Activated effector memory CD4-positive, alpha-beta T cell treated with anti-CD3 and anti-CD28 coated beads, Interleukin-2, amount 50 U/mL, for 16 hours (primary cell): ENCODE results near the gene GFER.
A peak's percentile ranks its signal among the peaks of the same experiment; 100 is the strongest.

ENCODE experiments used
- DNase-seq: peaks from one replicate; pipeline ENCODE4 v3.0.0-alpha.2; 2020

GFER gene

DNA sequence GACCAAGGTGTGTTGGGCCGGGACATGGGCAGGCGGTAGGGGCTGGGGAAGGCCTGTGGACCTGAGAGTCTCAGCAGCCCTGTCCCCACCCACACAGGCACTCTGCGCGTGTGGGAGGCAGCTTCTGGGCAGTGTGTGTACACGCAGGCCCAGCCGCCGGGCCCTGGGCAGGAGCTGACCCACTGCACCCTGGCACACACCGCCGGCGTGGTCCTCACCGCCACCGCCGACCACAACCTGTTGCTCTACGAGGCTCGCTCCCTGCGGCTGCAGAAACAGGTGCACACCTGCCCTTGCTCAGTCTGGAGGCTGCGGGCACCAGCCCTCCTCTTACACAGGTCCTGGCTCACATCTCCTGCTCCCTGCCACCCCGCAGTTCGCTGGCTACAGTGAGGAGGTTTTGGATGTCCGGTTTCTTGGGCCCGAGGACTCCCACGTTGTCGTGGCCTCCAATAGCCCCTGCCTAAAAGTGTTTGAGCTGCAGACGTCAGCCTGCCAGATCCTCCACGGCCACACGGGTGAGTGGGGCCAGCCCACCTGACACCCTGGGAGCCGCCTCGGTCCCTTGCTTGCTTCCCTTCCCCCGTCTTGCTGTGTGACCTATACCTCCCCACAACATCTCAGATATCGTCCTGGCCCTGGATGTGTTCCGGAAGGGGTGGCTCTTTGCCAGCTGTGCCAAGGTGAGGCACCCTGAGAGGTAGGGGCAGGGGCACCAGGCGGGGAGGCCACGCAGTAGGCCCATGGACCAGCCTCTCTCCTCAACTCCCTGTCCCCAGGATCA is 8.4 kb upstream of the GFER start:
- no peak for DNase-seq

DNA sequence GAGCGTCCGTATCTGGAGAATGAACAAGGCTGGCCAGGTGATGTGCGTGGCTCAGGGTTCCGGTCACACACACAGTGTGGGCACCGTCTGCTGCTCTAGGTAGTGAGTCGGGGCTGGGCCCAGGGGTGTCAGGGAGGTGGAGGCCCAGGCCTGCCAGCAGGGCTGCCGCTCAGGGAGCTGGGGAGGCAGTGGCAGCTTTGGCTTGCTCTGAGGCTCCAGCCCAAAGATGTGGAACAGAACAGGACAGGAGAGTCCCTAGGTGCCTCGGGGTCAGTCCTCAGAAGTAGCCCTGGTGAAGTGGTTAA is 7.8 kb upstream of the GFER start:
- no peak for DNase-seq

DNA sequence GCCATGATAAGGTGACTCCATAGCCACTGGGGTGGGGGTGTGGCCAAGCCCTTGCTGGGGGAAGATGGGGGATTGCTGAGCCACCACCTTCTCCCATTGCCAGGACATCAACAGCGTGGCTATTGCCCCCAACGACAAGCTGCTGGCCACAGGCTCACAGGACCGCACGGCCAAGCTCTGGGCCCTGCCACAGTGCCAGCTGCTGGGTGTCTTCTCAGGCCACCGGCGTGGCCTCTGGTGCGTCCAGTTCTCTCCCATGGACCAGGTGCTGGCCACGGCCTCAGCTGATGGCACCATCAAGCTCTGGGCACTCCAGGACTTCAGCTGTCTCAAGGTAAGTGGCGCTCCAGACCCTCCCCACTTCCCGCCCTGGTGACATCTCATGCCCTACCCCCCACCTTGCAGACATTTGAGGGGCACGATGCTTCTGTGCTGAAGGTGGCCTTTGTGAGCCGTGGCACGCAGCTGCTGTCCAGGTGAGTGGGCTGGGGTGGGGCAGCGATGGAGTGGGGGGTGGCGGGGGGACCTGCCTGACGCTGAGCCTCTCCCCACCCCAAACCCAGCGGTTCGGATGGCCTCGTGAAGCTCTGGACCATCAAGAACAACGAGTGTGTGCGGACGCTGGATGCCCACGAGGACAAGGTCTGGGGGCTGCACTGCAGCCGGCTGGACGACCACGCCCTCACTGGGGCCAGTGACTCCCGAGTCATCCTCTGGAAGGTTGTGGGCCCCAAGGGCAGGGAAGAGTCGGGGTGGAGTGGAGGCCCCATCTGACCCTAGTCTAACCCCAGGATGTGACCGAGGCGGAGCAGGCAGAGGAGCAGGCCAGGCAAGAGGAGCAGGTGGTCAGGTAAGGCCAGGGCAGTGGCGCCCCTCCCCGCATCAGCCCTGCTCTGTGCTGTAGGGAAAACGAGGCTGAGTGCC is 6.8 kb upstream of the GFER start:
- no peak for DNase-seq

DNA sequence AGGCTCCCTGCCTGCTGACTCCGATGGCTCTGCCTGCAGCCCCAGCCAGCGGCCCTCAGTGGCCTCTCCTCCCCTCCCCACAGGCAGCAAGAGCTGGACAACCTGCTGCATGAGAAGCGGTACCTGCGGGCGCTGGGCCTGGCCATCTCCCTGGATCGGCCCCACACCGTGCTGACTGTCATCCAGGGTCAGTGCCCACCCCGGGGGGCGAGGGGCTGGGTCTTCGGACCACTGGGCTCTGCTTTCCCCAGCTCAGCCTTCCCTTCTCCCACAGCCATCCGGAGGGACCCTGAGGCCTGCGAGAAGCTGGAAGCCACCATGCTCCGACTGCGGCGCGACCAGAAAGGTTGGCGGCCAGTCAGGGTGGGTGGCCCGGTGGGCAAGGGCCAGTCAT is 6.1 kb upstream of the GFER start:
- DNase-seq, result no peak

DNA sequence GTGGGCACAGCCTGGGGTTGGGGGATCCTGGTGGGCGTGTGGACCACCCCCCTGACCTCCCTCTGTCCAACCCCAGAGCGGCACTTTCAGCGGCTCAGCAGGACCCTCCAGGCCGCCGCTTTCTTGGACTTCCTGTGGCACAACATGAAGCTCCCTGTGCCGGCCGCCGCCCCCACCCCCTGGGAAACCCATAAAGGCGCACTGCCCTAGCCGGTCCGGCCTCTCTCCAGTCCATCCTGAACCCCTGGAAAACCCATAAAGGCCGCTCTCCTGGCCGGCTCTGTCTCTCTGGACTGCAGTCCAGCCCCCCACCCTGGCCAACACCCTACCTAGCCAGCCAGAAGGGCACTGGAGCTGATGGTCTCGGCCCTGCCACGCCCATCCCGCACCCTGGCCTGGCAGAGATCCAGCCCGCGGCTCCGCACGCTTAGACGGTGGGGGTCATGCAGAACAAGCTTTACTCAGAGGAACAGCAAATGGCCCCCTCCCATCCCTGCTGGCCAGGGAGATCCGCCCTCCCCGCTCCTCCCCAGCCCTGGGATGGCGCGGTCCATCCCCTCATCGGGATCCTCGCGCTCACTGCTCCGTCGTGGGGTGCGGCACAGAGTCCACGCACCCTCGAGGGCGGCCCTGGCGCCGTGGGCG is 5.4 kb upstream of the GFER start:
- no peak for DNase-seq

DNA sequence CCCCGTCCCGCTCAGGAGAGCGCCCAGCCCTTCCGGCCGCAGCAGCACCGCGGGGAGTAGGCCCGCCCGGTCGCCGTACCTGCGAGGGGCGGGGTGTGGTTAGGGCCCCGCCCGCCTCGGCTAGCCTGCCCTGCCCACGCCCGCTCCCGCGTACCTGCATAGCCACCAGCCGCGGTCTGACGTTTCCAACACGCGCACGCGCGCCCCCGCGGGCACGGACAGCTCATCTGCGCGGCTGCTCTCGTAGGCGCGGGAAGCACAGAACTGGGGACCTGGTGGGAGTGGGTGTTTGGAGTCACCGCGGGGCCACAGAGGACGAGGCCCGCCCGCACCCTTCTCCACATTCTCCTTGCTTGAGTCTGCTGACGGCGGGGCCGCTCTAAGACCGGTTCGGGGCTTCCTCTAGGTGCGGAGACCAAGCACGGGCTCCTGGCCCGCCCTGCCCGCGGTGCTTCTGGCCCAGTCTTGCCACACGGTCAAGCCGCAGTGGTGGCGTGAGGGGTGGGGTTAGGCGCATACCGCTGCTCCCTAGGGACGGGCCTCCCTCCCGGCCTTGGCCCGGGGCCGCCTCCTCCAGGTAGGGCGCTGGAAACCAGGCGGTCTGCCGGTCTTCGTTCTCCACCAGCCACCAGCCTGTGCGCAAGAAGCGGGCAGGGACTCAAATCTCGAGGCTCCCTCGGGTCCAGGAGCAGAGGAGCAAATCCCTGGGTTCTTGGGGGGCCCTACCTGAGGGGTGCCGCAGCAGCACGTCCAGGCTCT is 4.5 kb upstream of the GFER start:
- peak; percentile 80 for DNase-seq

DNA sequence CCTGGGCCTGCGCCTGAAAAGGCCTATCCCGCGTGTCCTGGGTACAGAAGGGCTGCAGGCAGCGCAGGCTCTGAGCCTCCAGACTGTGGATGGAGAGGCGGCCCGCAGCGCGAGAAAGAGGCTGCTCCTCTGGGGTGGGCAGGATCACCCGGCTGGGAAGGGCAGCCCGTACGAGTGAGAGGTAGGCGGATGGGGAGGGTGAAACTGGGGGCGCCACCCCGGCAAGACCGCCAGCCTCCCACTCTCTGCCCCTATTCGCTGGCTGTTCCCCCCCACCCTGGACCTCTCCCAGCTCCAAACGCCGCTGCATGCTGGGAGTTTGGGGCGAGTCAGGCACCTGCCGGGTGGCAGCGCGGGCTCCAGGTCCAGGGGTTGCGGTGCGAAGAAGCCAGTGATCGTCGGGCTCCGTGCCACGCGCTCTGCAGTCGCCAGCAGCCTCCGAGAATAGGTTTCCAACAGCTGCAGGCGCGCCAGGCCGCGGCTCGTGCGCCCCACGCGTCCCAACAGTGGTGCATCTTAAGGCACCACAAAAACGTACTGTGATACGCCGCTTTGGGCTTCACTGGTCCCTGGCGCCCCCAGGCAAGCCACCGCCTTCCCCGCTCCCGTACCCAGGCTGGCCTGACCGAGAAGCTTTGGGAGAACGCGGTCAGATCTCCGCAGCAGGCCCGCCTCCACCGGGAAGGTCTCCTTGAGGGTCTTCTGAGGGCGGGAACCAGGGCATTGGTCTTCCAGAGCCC is 3.8 kb upstream of the GFER start:
- DNase-seq, result no peak

DNA sequence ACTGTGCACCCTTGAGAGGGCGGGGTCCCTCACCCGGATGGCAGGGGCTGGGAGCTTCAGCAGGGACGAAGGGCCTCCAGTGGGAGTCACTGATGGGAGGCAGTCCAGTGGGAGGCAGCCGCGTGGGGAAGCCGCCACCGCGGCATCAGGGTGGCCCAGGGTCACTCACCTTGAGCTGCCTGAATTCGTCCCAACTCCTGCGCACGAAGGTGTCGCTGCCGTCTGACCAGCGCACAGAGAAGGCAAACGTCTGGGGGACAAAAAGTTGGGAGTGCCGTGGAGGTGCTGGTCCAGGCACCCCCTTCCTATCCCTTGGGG is 3.3 kb upstream of the GFER start:
- DNase-seq, result no peak

DNA sequence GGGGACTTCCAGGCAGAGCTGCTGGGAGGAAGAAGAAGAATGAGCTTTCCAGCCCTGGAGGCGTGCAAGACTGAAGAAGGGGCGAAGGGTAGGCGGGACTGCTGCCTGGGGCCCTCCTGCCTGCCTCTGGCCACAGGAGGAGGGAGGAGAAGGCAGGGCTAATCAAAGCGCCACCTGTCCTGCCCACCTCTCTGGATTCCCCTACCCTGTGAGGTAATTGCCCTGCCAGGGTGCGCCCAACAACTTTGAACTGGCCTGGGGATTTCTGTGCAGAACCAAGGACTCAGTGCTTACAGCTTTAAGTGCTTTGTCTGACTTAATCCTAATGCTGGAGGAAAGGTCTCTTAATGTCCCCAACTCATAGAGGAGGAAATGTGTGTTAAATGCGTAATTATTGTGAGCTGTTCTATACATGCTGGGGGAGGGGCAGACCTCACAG is 2.6 kb upstream of the GFER start, which contains the start of gene NOXO1:
TSS of gene NOXO1 (minus strand) at position 72 of the 439 bp plus-strand sequence. CDS start 290 bp downstream, outside the sequence.
- DNase-seq, result no peak

DNA sequence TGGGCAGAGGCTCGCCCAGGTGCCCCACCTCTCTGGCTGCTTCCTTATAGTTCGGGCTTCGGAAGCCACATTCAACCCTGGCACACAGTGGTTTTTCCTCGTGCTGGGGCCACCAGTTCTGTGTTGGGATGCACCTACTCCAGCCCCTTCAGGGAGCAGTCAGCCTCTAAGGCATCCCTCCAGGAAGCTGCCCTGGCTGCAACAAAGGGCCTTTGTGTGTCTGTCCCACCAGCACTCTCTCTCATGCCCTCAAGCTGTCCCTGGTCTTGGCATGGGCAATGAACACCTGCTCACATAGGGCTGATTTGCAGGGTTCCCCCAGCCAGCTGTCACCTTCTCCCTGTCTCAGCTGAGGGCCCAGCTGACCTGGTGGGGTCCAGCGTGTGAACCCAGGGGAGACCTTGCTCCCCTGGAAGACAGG is 2.0 kb upstream of the GFER start:
- DNase-seq, result no peak

DNA sequence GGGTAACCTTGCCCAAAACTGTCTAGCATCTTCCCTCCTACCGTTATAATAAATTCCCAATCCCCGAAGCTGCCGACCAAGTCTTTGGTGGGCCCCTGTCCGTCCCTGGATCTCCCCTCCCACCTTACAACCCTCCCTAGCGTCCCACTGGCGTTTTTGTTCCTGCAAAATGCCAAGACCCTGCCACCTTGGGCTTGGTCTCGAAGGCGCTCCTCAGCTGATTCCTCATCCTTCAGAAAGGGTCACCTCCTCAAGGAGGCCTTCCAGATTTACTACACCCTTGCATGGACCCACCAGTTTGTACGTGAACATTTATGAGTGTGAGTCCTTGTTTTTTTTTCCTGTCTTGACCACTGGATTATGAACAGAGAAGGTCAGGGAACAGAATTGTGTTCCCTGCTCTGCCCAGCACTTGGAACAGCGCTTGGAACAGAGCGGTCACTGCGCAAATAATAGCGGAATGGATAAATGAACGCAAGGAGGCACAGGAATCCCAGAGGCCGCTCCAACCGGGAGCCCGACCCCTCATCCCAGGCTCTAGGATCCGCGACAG is 926 bp upstream of the GFER start:
- DNase-seq, result no peak

DNA sequence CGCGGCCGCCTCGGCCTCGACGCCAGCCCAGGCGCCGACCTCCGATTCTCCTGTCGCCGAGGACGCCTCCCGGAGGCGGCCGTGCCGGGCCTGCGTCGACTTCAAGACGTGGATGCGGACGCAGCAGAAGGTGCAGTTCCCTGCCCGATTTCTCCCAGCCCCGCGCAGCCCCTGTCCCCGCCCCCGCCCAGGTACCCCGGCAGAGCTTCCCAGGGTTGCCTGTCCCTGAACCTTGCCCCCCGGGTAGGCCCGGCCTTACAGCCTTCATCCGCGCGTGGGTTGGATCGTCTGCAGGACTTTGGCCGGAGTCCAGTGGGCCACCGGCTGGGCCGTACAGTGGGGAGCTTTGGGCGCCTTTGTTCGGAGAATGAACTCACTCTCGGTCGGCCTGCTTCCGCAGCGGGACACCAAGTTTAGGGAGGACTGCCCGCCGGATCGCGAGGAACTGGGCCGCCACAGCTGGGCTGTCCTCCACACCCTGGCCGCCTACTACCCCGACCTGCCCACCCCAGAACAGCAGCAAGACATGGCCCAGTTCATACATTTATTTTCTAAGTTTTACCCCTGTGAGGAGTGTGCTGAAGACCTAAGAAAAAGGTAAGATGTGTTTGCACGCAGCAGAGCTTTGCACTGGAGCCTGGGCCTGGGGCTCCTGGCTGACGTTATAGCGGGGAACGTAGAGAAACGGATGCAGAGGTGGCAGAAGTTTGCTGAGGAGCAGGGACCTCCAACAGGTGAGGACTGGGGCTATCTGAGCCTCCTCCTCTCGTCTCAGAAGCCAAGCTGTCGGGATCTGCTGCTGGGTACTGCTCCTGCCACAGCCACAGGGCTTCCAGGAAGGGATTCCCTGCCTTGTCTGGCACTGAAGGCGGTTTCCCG is 593 bp downstream of the GFER start:
- DNase-seq, result no peak

DNA sequence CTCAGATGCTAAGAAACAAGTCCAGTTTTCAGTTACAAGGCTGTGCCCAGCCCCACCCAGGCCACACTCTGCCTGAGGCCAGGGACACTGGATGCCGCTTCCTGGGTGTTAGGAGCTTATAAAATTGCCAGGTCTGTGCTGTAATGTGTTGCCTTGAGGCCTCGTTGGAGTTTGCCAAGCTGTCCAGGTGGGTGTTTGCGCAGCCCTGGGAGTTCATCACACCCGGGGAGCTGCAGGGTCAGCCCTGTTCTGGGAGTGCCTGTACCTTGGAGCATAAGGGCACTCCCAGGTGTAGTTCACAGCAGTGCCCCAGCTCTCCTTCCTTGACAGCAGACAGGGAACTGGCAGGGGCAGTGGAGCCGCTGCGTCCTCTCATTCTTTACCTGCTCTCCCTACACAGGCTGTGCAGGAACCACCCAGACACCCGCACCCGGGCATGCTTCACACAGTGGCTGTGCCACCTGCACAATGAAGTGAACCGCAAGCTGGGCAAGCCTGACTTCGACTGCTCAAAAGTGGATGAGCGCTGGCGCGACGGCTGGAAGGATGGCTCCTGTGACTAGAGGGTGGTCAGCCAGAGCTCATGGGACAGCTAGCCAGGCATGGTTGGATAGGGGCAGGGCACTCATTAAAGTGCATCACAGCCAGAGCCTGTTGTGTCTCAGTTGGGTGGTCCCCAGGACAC is 1.6 kb downstream of the GFER start:
- DNase-seq, result no peak

DNA sequence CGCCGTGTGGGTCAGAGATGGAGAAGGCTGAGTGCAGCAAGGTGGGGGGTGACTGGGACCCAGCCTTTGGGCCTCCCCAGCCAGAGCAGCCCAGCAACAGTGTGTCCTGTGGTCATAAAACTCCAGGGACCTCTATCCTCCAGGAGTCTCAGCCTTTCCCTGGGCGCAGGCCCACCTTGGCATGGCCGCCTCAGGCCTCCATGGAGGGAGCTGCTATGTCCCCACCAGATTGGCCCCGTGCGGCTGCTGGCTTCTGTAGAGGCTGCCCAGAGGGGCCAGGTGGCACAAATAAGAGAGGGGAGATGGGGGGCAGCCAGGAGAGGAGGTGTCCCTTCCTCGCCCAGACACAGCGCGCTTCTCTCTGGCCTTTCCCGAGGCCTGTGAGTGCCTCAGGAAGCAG is 3.2 kb downstream of the GFER start:
- no peak for DNase-seq

DNA sequence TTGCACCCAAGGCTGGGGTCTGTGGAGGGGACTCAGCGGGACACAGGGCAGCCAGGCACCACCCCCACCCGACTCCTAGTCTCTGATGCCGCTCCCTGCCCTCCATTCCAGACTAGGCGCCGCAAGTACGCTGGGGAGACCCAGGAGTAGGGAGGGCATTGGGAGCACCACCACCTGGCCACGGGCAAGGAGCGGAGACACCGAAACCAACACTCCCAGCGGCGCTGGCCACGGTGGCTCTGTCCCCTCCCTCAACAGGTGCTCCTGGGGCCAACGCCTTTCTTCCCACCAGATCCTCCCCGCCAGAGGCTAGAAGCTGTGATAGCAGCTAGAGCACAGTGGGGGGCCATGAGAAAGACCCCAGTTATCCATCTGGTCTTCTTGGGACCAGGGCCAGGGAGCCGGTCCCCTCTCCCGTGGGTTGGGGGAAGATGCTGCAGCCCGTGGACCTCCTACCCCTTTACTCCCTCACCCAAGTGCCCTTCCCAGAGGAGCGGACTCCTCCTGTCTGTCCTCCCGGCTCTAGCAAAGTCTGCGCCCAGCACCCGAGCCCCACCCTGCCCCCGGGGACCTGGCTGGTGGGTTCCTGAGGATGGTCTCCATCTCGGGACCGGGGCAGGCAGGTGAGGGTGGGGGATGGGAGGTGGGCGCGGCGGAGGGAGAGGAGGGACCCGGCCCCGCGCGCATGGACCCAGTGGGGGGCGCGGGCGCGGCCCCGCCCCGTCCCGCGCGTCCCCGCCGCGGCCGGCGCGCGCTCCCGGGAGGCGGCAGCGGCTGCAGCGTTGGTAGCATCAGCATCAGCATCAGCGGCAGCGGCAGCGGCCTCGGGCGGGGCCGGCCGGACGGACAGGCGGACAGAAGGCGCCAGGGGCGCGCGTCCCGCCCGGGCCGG is 5.5 kb downstream of the GFER start, which contains the start of gene SYNGR3:
TSS of gene SYNGR3 (plus strand) at position 762 of the 892 bp plus-strand sequence. CDS start 133 bp downstream, outside the sequence.
- DNase-seq, result no peak

DNA sequence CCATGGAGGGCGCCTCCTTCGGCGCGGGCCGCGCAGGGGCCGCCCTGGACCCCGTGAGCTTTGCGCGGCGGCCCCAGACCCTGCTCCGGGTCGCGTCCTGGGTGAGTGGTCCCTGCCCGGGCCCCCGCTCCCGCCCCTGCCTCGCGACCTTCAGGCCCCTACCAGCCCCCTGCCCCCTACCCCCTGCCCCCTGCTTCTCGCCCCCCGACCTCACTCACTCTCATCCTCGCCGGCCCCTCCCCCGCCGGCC is 6.0 kb downstream of the GFER start:
- DNase-seq, result no peak

DNA sequence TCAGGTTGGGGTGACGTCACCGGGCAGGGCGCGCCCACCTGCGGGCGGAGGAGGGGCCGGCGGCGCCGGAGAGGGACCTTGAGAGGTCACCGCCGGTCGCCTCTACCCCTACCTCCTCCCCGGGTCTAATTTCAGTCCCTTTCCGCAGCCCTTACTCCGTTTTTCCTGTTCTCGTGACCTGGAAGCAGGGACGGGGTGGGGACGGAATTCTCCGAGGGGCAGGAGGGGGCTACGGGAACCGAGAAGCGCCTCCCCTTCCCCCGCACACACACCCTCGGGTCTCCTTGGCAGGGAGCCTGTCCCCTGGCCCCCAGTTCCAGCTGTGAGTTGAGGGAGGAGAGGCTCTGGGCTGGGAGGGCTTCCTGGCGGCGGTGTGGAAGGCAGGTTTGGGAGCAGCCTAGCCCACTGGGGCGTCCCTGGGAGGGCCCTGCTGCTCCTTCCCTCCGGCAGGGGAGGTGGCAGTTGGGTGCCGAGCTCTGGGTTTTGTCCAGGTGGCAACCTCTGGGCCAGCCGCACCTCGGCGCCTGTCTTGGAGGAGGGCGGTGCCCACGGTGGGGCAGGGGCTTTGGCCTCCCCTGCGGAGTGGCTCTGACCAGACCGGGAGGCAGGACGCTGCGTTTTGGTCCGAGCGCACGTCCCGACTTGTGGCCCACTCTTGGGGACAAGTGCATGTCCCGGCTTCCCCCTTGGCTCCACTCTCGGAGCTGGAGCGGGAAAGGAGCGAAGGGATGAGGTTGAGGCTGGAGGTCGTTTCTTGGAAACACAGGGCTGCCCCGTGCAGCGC is 6.5 kb downstream of the GFER start:
- peak; percentile 82 for DNase-seq

DNA sequence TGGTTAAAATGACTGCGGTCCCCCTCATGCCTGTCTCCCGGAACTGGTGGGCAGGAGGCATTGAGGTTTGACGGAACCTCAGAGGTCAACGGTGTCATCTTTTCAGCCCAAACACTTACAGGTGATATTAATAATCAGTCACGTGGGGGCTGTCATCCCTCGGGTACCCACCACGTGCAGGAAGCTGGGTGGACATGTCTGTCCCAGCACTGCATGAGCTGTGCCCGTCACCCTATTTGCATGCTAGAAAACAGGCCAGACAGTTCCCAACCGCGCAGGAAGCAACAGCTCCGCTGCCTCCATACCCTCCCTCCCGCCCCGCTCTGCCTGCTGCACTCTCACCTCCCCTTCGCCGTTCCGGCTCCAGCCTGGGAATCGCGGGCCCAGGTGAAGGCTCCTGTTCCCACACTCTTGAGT is 7.2 kb downstream of the GFER start:
- DNase-seq, result peak; percentile 79

DNA sequence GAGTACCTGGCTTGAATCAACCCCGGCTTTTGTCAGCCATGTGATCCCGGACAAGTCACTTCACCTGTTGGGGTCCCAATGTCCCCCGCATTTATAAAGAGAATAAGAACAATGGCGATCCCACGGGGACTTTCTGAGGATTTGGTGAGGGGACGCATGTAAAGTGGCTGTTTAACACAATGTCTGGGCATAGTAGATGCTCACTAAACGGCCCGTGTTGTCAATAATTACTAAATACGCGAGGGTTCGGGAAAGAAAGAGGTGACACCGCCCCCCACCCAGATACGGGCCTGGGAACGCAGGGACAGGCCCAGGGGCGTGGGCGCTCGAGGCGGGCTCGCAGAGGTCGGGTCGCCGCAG is 7.6 kb downstream of the GFER start:
- DNase-seq, result no peak
